ENCODE data around the gene KISS1.

- TF ChIP-seq CTCF (conservative IDR thresholded peaks at IDR 0.05 in 1 of 2, IDR thresholded peaks at IDR 0.05 in 1 of 2; ENCODE audit: low read depth in 1 of 2, low read length in 2 of 2) (no peak), EZH2 (IDR thresholded peaks at IDR 0.05; ENCODE audit: low read length, missing control alignments) (no peak)
These were observed 40.4 kb downstream of the KISS1 start for GRCh38 chr1:204155881-204156280.
